SH-SY5Y (cell line): ENCODE data around the gene LSM8.

ENCODE experiments used
- GATA2 ChIP-seq: IDR thresholded peaks from 2 replicates; pipeline ENCODE4 v1.6.1; 2011; ENCODE audit warnings: mild to moderate bottlenecking, low read depth, low read length
- GATA3 ChIP-seq: IDR thresholded peaks from 2 replicates; pipeline ENCODE4 v1.6.1; 2011; ENCODE audit warnings: low read depth, mild to moderate bottlenecking, low read length, moderate library complexity

GRCh38 chr7:118153551-118154177, 30.3 kb upstream of the LSM8 start:
- no peak for TF ChIP-seq GATA3
- TF ChIP-seq GATA2: no peak
